Lung (tissue), 12 donors: ENCODE data around the gene DMPK. TPM values are rescaled to one million over a fixed set of nuclear protein-coding genes. Genes with fewer than 3 reads are reported as not detected.

Experiments
- ATAC-seq: fragments of 200-7000 bp; cut with Tn5 transposase; one replicate; pipeline ENCODE4 v1.9.1; 2020; ENCODE audit warnings: moderate number of reproducible peaks; ENCODE audit not compliant: insufficient read depth, low FRiP score
- DNase-seq, 3 donors: peaks; one replicate each; pipeline ENCODE4 v3.0.0-alpha.2; 2013 to 2017
- H3K27ac ChIP-seq, 2 donors: one replicate each; pipeline ENCODE4 v1.5.1; 2013; ENCODE audit warnings: mild to moderate bottlenecking in 2 of 2, moderate library complexity in 2 of 2, control low read depth in 1 of 2, inconsistent platforms in 1 of 2, low read depth in 1 of 2, low read length in 1 of 2
- H3K27me3 ChIP-seq, 3 donors: one replicate each; pipeline ENCODE4 v1.5.1; 2013; ENCODE audit warnings: low read length in 2 of 3; ENCODE audit not compliant: control insufficient read depth in 3 of 3, insufficient read depth in 3 of 3
- H3K36me3 ChIP-seq, 4 donors: one replicate each; pipeline ENCODE4 v1.5.1; 2013; ENCODE audit warnings: low read length in 4 of 4, mild to moderate bottlenecking in 1 of 4, moderate library complexity in 1 of 4; ENCODE audit not compliant: control insufficient read depth in 4 of 4, insufficient read depth in 4 of 4
- H3K4me1 ChIP-seq, 5 donors: one replicate each; pipeline ENCODE4 v1.5.1; 2013; ENCODE audit warnings: low read length in 5 of 5, mild to moderate bottlenecking in 2 of 5, moderate library complexity in 1 of 5; ENCODE audit not compliant: control insufficient read depth in 5 of 5, insufficient read depth in 5 of 5
- H3K4me3 ChIP-seq: one replicate; pipeline ENCODE4 v1.5.1; 2013; ENCODE audit warnings: mild to moderate bottlenecking, control low read depth, moderate library complexity
- H3K9ac ChIP-seq, 2 donors: one replicate each; pipeline ENCODE4 v1.5.1; 2013; ENCODE audit warnings: low read length in 2 of 2, control low read depth in 1 of 2; ENCODE audit not compliant: insufficient read depth in 1 of 2
- H3K9me3 ChIP-seq, 4 donors: one replicate each; pipeline ENCODE4 v1.5.1; 2013; ENCODE audit warnings: low read length in 3 of 4, mild to moderate bottlenecking in 1 of 4, moderate library complexity in 1 of 4; ENCODE audit not compliant: control insufficient read depth in 4 of 4, insufficient read depth in 3 of 4
- CTCF ChIP-seq: IDR thresholded peaks from 2 replicates; pipeline ENCODE4 v1.5.1; 2012; ENCODE audit warnings: mild to moderate bottlenecking; ENCODE audit errors: control extremely low read depth, extremely low read depth
- WGBS, 2 donors: extraction: QIAGEN DNeasy Blood & Tissue Kit; methylation state at CpG; one replicate each; pipeline ENCODE4 v1.1.7; 2013; 5-methylcytosine and 5-hydroxymethylcytosine counted together
- polyA plus RNA-seq, 2 donors: library from polyadenylated mRNA; stranded (reverse); fragments of 200-250 nt; gene quantifications; one replicate each; pipeline ENCODE4 v1.2.1, GENCODE V29; 2013
- total RNA-seq, 2 donors: library from RNA; depleted of rRNA in 1 of 2; stranded (reverse); fragments of >200 nt in 1 of 2; gene quantifications; one replicate each; pipeline ENCODE4 v1.2.1, GENCODE V29; 2014 to 2021
- donor health status: control.
- donor health status: control.
- donor health status: Bipolar disorder and iron deficiency.
- donor health status: healthy.
- donor health status: DM: yes; HTN: yes; CAD: no.

DMPK gene
- total and polyA plus RNA-seq, 4 donors = 32.4 to 70.4 (median 40.4) TPM

GRCh38 chr19:45820413-45821102 lies 38.3 kb upstream of the DMPK start:
- H3K27ac ChIP-seq = no peak overlapping the region
- no peak overlapping the region for H3K4me3 ChIP-seq
- no peaks in the 10 kb centered on the region for H3K9me3 ChIP-seq
- TF ChIP-seq CTCF = no peak
- DNase-seq (no peak), ATAC-seq (no peak)
- no peak overlapping the region for H3K9ac ChIP-seq
- no peaks in the 10 kb centered on the region for H3K27me3 ChIP-seq
- H3K36me3 ChIP-seq = peaks cover 6 to 62% (median 18%) of the 10 kb centered on the region in 4 donors
- 79 to 86% methylated on average over 19 to 20 of the region's 20 CpGs for WGBS, 2 donors
- H3K4me1 ChIP-seq = peaks cover 0 to 12% (median 0%) of the 10 kb centered on the region in 5 donors

- H3K36me3 ChIP-seq = peaks cover 4 to 56% (median 15%) of the 10 kb centered on the region in 4 donors
- no peaks in the 10 kb centered on the region for H3K9me3 ChIP-seq
- no peak for DNase-seq
- no peak overlapping the region for H3K27ac ChIP-seq
- H3K4me1 ChIP-seq = peaks cover 0 to 12% (median 0%) of the 10 kb centered on the region in 5 donors
- no peak overlapping the region for H3K9ac ChIP-seq
- no peaks in the 10 kb centered on the region for H3K27me3 ChIP-seq
- 94 to 95% methylated on average over 6 of the region's 6 CpGs for WGBS, 2 donors
- H3K4me3 ChIP-seq = no peak overlapping the region
- TF ChIP-seq CTCF = no peak
- ATAC-seq = no peak
These were observed 37.5 kb upstream of the DMPK start for GRCh38 chr19:45819769-45820168.

- no peak overlapping the region for H3K27ac ChIP-seq
- no peak for ATAC-seq
- H3K9me3 ChIP-seq = no peaks in the 10 kb centered on the region
- peaks cover 0 to 37% (median 7%) of the 10 kb centered on the region in 4 donors for H3K36me3 ChIP-seq
- H3K9ac ChIP-seq = no peak overlapping the region
- H3K4me1 ChIP-seq = peaks cover 0 to 15% (median 0%) of the 10 kb centered on the region in 5 donors
- H3K27me3 ChIP-seq = no peaks in the 10 kb centered on the region
- 87 to 94% methylated on average over 19 of the region's 19 CpGs for WGBS, 2 donors
- no peak for TF ChIP-seq CTCF
- H3K4me3 ChIP-seq = no peak overlapping the region
- DNase-seq = no peak
These were observed 35.5 kb upstream of the DMPK start for GRCh38 chr19:45817725-45818301.
